GM18951 (cell line): ENCODE measurements around the gene ZNF385D.

Experiments used
- POLR2A ChIP-seq: IDR thresholded peaks from 4 replicates; pipeline ENCODE4 v1.6.1; 2011; ENCODE audit warnings: mild to moderate bottlenecking; ENCODE audit not compliant: insufficient read length, insufficient read depth; ENCODE audit errors: extremely low read depth
- in situ Hi-C: fragments of 300-500 bp; cut with MboI; formaldehyde crosslinking; loops from one replicate; pipeline ENCODE4 v1.12.0; 2022; ENCODE audit warnings: low sequenced_read_pairs, mixed read lengths, inconsistent platforms; ENCODE audit not compliant: unreplicated experiment

Gene ZNF385D

GRCh38 chr3:21484057-21484827 is 266.8 kb downstream of the ZNF385D start:
- in situ Hi-C loops: loop anchor here (25.0 kb wide), 1 partner anchor 972 kb away; no protein-coding TSS in a partner anchor
- TF ChIP-seq POLR2A: no peak

- TF ChIP-seq POLR2A: no peak
- in situ Hi-C loops: loop anchor here (25.0 kb wide), 1 partner anchor 970 kb away; no protein-coding TSS in a partner anchor
These were observed 269.0 kb downstream of the ZNF385D start for GRCh38 chr3:21481991-21482390.

GRCh38 chr3:21477541-21478288 is 273.3 kb downstream of the ZNF385D start:
- in situ Hi-C loops: loop anchor here (25.0 kb wide), 1 partner anchor 965 kb away; no protein-coding TSS in a partner anchor
- no peak for TF ChIP-seq POLR2A

GRCh38 chr3:21466476-21466875 is 284.5 kb downstream of the ZNF385D start:
- no peak for TF ChIP-seq POLR2A
- in situ Hi-C loops: no loop called here

GRCh38 chr3:21464746-21465145 is 286.3 kb downstream of the ZNF385D start:
- in situ Hi-C loops: no loop called here
- no peak for TF ChIP-seq POLR2A

DNA sequence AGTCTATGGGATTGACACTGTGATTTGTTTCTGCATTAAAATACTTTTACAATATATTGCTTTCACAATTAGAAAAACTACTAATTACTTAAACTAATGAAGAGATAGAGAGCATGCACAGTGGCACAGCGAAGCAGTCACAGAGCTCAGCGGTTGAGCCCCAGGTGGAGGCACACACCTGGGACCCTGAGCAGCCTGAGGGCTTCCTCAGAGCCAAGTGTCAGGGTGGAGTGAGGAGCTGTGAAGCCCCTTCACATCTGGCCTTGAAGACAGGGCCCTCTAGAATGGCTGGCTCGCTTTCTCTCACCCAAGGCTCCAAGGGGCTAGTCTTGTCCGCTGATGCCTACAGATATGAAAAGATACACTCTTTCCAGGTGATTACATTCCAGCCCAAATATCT is 287.7 kb downstream of the ZNF385D start:
- in situ Hi-C loops: no loop called here
- TF ChIP-seq POLR2A: no peak

GRCh38 chr3:21462141-21462540 is 288.9 kb downstream of the ZNF385D start:
- TF ChIP-seq POLR2A: no peak
- in situ Hi-C loops: no loop called here

DNA sequence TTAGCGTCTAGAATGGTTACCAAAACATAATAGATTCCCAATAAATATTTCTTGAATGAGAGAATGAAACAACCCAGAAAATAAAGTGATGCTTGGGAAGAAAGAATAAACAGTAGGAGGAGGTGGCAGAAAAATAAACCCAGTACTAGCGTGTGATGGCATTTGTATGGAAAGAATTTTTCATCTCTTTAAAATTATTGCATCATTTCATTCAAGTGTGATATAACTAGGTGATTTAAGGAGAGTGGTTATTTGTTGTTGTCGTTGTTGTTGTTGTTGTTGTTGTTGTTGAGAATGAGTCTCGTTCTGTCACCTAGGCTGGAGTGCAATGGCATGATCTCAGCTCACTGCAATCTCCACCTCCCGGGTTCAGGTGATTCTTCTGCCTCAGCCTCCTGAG is 293.9 kb downstream of the ZNF385D start:
- in situ Hi-C loops: no loop called here
- no peak for TF ChIP-seq POLR2A

DNA sequence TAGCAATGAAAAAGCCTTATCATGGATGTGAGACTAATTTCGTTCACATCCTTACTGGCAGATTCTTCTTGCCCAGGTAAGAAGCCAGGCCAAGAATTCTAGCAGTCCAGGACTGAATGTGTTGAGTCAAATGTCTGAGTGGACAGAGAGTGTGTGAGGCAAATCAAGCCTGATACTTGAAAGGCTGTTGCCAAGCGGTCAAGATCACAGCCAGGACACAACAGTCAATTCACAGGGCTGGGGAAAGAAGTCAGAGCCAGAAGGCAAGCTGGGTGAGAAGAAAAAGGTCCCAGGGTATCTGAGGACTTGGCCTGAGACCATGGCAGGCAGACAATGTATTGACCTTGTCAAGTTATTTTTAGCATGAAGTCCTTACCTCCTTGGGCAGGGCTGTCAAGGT is 301.3 kb downstream of the ZNF385D start:
- TF ChIP-seq POLR2A: no peak
- in situ Hi-C loops: no loop called here

- in situ Hi-C loops: no loop called here
- no peak for TF ChIP-seq POLR2A
These were observed 303.4 kb downstream of the ZNF385D start for GRCh38 chr3:21447476-21448151.

GRCh38 chr3:21446945-21447475 is 304.0 kb downstream of the ZNF385D start:
- no peak for TF ChIP-seq POLR2A
- in situ Hi-C loops: no loop called here

GRCh38 chr3:21446027-21446426 is 305.0 kb downstream of the ZNF385D start:
- in situ Hi-C loops: no loop called here
- no peak for TF ChIP-seq POLR2A

- in situ Hi-C loops: no loop called here
These were observed 309.2 kb downstream of the ZNF385D start for GRCh38 chr3:21441821-21442220.

More at GRCh38 chr3:21441821-21442220, 309.2 kb downstream of the ZNF385D start:
- TF ChIP-seq POLR2A: no peak
